SU-DHL-6 (cell line): ENCODE data around the gene STK32A.

ENCODE experiments used
- H2AFZ ChIP-seq: fragments of 200-600 bp; sonication (generic); 2 replicates; pipeline ENCODE4 v1.6.1; 2014; ENCODE audit warnings: low read depth, mild to moderate bottlenecking, moderate library complexity, mixed read lengths, antibody characterized with exemption, low read length; ENCODE audit not compliant: severe bottlenecking
- H3F3A ChIP-seq: fragments of 200-600 bp; shearing (Covaris generic); 2 replicates; pipeline ENCODE4 v1.6.0; 2016; ENCODE audit warnings: antibody characterized with exemption, mild to moderate bottlenecking; ENCODE audit not compliant: insufficient read depth
- H3K27ac ChIP-seq: fragments of 200-600 bp; sonication (generic); 2 replicates; pipeline ENCODE4 v1.5.1; 2016; ENCODE audit warnings: low read depth, mild to moderate bottlenecking, low read length, moderate library complexity, mixed read lengths
- H3K27me3 ChIP-seq: fragments of 200-600 bp; sonication (generic), shearing (Covaris generic); 2 replicates; pipeline ENCODE4 v1.6.0; 2014; ENCODE audit warnings: mild to moderate bottlenecking, low read length
- H3K36me3 ChIP-seq: fragments of 200-600 bp; sonication (generic); 2 replicates; pipeline ENCODE4 v1.6.1; 2014; ENCODE audit warnings: mild to moderate bottlenecking, low read length, mixed read lengths
- H3K4me2 ChIP-seq: fragments of 300-600, 200-600 bp; shearing (Covaris generic), sonication (generic); 2 replicates; pipeline ENCODE4 v1.6.0; 2014; ENCODE audit warnings: low read length, low read depth, mild to moderate bottlenecking; ENCODE audit not compliant: poor library complexity, severe bottlenecking
- H3K4me3 ChIP-seq: fragments of 200-600 bp; sonication (generic); 2 replicates; pipeline ENCODE4 v1.5.1; 2014; ENCODE audit warnings: antibody characterized with exemption, low read length, mild to moderate bottlenecking, mixed read lengths; ENCODE audit not compliant: insufficient read depth, poor library complexity, severe bottlenecking
- H3K79me2 ChIP-seq: fragments of 200-600 bp; sonication (generic); 2 replicates; pipeline ENCODE4 v1.6.1; 2014; ENCODE audit warnings: mild to moderate bottlenecking, low read length, moderate library complexity; ENCODE audit not compliant: insufficient read depth
- H3K9ac ChIP-seq: fragments of 200-600 bp; sonication (generic); 2 replicates; pipeline ENCODE4 v1.7.0; 2014; ENCODE audit warnings: mild to moderate bottlenecking, low read length
- H3K9me2 ChIP-seq: fragments of 200-600 bp; sonication (generic); replicated peaks from 2 replicates; pipeline ENCODE4 v1.6.1; 2014; ENCODE audit warnings: low read length; ENCODE audit not compliant: insufficient read depth
- H3K9me3 ChIP-seq: fragments of 200-600 bp; sonication (generic); 2 replicates; pipeline ENCODE4 v1.6.1; 2014; ENCODE audit warnings: low read length, mixed read lengths; ENCODE audit not compliant: insufficient read depth
- H4K20me1 ChIP-seq: fragments of 200-600 bp; sonication (generic); 2 replicates; pipeline ENCODE4 v1.6.1; 2014; ENCODE audit warnings: low read depth, mild to moderate bottlenecking, antibody characterized with exemption, low read length, moderate library complexity, mixed read lengths
- EZH2phosphoT487 ChIP-seq: fragments of 200-600 bp; sonication (generic), shearing (Covaris generic); conservative IDR thresholded peaks from 2 replicates; pipeline ENCODE4 v1.6.1; 2018; ENCODE audit warnings: mild to moderate bottlenecking, antibody characterized with exemption, low read length, moderate library complexity, mixed read lengths
- TF ChIP-seq, protein P1 (sequence below): fragments of 200-600 bp; sonication (generic); IDR thresholded peaks from one replicate; pipeline ENCODE4 v1.5.1; 2017; ENCODE audit warnings: antibody characterized with exemption, mild to moderate bottlenecking, low read length, moderate library complexity; ENCODE audit not compliant: insufficient read depth, poor library complexity, severe bottlenecking

STK32A gene

DNA sequence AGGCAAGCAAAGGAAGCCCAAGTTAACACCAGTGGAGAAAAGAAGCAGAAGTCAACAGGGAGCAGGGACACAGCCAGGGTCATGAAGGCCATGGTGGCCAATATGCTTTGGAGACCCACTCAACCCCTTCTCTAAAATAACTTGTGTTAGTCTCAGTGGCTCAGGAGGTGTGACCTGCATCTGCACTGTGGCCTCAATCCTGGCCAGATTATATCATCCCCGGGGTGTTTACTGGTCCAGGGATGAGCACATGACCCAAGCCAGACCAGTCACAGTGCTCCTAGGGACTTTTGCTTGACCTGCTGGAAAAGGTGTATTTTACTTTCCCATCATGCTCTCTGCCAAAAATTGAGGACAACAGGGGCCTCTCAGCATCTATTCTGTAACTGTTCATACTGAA lies 169.9 kb downstream of the STK32A start:
- no peak overlapping the region for H3K9ac ChIP-seq
- no peak overlapping the region for H3K4me2 ChIP-seq
- H3K4me3 ChIP-seq, result no peak overlapping the region

DNA sequence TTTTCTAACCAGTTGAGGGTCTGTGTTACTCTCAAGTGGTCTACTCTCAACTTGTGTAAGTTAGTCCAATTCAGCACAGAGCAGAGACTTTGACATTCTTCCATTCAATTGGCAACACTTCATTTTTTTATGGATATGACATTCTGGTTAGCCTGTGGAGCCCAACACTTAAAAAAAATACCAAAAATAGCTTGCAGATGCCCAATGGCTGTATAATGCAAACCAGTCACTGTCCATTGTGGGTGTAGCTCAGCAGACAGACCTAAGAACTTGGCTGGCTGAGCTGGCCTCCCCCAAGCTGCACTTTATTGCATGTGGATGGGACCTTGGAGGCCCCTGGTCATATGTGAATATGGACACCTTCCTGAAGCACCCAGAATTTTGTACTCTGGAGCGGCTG lies 171.8 kb downstream of the STK32A start:
- Histone ChIP-seq H3K36me3 (no peaks in the 10 kb centered on the region), H4K20me1 (no peaks in the 10 kb centered on the region), H3K9ac (no peak overlapping the region), H3K4me2 (no peak overlapping the region), H2AFZ (no peak overlapping the region), H3K9me3 (no peaks in the 10 kb centered on the region), H3K79me2 (no peaks in the 10 kb centered on the region), H3F3A (no peaks in the 10 kb centered on the region), H3K27ac (no peak overlapping the region), H3K4me3 (no peak overlapping the region), H3K9me2 (no peaks in the 10 kb centered on the region), H3K27me3 (no peaks in the 10 kb centered on the region)
- TF ChIP-seq, protein P1, sequence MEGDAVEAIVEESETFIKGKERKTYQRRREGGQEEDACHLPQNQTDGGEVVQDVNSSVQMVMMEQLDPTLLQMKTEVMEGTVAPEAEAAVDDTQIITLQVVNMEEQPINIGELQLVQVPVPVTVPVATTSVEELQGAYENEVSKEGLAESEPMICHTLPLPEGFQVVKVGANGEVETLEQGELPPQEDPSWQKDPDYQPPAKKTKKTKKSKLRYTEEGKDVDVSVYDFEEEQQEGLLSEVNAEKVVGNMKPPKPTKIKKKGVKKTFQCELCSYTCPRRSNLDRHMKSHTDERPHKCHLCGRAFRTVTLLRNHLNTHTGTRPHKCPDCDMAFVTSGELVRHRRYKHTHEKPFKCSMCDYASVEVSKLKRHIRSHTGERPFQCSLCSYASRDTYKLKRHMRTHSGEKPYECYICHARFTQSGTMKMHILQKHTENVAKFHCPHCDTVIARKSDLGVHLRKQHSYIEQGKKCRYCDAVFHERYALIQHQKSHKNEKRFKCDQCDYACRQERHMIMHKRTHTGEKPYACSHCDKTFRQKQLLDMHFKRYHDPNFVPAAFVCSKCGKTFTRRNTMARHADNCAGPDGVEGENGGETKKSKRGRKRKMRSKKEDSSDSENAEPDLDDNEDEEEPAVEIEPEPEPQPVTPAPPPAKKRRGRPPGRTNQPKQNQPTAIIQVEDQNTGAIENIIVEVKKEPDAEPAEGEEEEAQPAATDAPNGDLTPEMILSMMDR, result no peak
- TF ChIP-seq EZH2phosphoT487, result no peak

More for the DNA sequence above, 169.9 kb downstream of the STK32A start:
- Histone ChIP-seq H3K27ac (no peak overlapping the region), H3F3A (no peaks in the 10 kb centered on the region), H3K9me3 (no peaks in the 10 kb centered on the region), H3K9me2 (no peaks in the 10 kb centered on the region), H2AFZ (no peak overlapping the region), H3K27me3 (no peaks in the 10 kb centered on the region), H4K20me1 (no peaks in the 10 kb centered on the region), H3K79me2 (no peaks in the 10 kb centered on the region), H3K36me3 (no peaks in the 10 kb centered on the region)
- TF ChIP-seq EZH2phosphoT487, result no peak
- TF ChIP-seq, protein P1, result no peak

DNA sequence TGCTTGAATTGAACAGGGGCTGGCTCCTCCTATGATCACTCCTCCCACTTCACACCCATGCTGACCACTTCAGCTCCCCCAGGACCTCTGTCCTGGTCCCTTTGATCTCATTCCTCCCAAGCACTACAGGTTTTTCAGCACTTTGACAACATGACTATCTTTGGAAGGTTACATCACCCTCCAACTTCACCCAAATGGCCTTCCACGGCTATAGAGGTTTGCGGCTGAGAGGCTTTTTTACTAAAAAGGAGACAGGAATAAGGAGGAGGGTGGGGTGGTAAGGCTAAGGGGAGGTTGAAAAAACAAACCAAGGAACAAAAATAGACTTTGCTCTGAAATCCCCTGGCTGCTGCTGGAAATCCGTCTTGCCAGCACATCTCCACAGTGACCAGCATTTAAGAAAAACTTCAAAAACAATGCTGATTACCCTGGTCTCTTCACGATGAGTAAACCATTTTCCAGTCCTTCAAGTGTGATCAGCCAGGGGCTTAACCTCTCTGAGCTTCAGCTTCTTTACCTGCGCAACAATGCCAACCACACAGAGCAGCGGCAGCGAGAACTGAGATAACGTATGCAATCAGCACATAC lies 172.4 kb downstream of the STK32A start:
- no peaks in the 10 kb centered on the region for H3K36me3 ChIP-seq
- H3K4me3 ChIP-seq, result no peak overlapping the region

More for the DNA sequence above, 172.4 kb downstream of the STK32A start:
- no peak overlapping the region for H2AFZ ChIP-seq
- no peaks in the 10 kb centered on the region for H3K79me2 ChIP-seq
- H3K9me2 ChIP-seq, result no peaks in the 10 kb centered on the region
- H3F3A ChIP-seq, result no peaks in the 10 kb centered on the region
- H3K9ac ChIP-seq, result no peak overlapping the region
- no peaks in the 10 kb centered on the region for H3K27me3 ChIP-seq
- H3K4me2 ChIP-seq, result no peak overlapping the region
- TF ChIP-seq EZH2phosphoT487, result no peak
- TF ChIP-seq, protein P1, result no peak
- no peaks in the 10 kb centered on the region for H4K20me1 ChIP-seq
- H3K9me3 ChIP-seq, result no peaks in the 10 kb centered on the region
- H3K27ac ChIP-seq, result no peak overlapping the region
